GM12892 (cell line): ENCODE results near the gene DSCAML1.

Experiments used
- POLR2AphosphoS5 ChIP-seq: IDR thresholded peaks from 2 replicates; pipeline ENCODE4 v1.6.1; 2011; ENCODE audit warnings: low read depth, low read length, control low read depth
- TAF1 ChIP-seq: IDR thresholded peaks from 2 replicates; pipeline ENCODE4 v1.6.1; 2011; ENCODE audit warnings: low read depth, mild to moderate bottlenecking, control low read depth, low read length, borderline replicate concordance

DNA sequence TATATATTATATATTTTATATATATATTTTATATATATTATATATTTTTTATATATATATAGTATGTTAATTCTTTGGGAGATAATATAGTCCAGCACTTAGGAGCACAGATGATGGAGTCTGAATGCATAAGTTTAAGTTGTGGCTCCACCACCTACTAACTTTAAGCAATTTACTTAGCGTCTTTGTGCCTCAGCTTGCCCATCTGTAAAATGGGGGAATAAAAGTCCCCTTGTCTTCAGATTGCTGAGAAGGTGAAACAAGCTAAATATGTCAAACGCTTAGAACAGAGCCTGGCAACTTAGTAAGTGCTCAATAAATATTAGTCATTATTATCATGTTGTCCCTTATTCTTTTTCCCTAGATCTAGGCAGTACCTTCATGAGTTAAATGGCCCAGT lies 27.5 kb downstream of the DSCAML1 start:
- no peak for TF ChIP-seq TAF1
- no peak for TF ChIP-seq POLR2AphosphoS5
